IMR-90 (cell line): Measurements from ENCODE around the gene ADGRL1.

Experiments
- BHLHE40 ChIP-seq: fragments of 150-350 bp; IDR thresholded peaks from 2 replicates; pipeline ENCODE4 v1.6.1; 2016; ENCODE audit warnings: mild to moderate bottlenecking, low read depth, low read length
- CEBPB ChIP-seq: IDR thresholded peaks from 2 replicates; pipeline ENCODE4 v1.6.1; 2012; ENCODE audit warnings: low read depth, low read length, improper control_type of control experiment
- CTCF ChIP-seq: conservative IDR thresholded peaks from 2 replicates; pipeline ENCODE4 v1.5.1; 2012; ENCODE audit warnings: mild to moderate bottlenecking, low read depth, low read length, improper control_type of control experiment
- ELK1 ChIP-seq: fragments of 150-350 bp; IDR thresholded peaks from 2 replicates; pipeline ENCODE4 v1.6.1; 2016; ENCODE audit warnings: low read depth, mild to moderate bottlenecking, low read length, moderate library complexity, borderline replicate concordance
- FOS ChIP-seq: fragments of 150-350 bp; IDR thresholded peaks from 2 replicates; pipeline ENCODE4 v1.6.1; 2016; ENCODE audit warnings: low read depth, low read length
- MAFK ChIP-seq: IDR thresholded peaks from 2 replicates; pipeline ENCODE4 v1.6.1; 2012; ENCODE audit warnings: low read depth, low read length, improper control_type of control experiment
- MAZ ChIP-seq: IDR thresholded peaks from 2 replicates; pipeline ENCODE4 v1.6.1; 2012; ENCODE audit warnings: low read depth, mild to moderate bottlenecking, low read length, improper control_type of control experiment, moderate library complexity, borderline replicate concordance
- MXI1 ChIP-seq: IDR thresholded peaks from 2 replicates; pipeline ENCODE4 v1.6.1; 2012; ENCODE audit warnings: low read depth, mild to moderate bottlenecking, low read length, moderate library complexity, borderline replicate concordance
- POLR2A ChIP-seq: IDR thresholded peaks from 2 replicates; pipeline ENCODE4 v1.6.1; 2012; ENCODE audit warnings: mild to moderate bottlenecking, low read depth, low read length
- RAD21 ChIP-seq: IDR thresholded peaks from 2 replicates; pipeline ENCODE4 v1.6.1; 2012; ENCODE audit warnings: low read length, improper control_type of control experiment
- RCOR1 ChIP-seq: IDR thresholded peaks from 2 replicates; pipeline ENCODE4 v1.6.1; 2012; ENCODE audit warnings: mild to moderate bottlenecking, low read length, improper control_type of control experiment; ENCODE audit not compliant: insufficient replicate concordance
- RFX5 ChIP-seq: IDR thresholded peaks from 2 replicates; pipeline ENCODE4 v1.8.0; 2012; ENCODE audit warnings: low read depth, mild to moderate bottlenecking, low read length, moderate library complexity
- SMC3 ChIP-seq: fragments of 150-350 bp; IDR thresholded peaks from 2 replicates; pipeline ENCODE4 v1.6.1; 2016; ENCODE audit warnings: low read depth, mild to moderate bottlenecking, antibody characterized with exemption, low read length, moderate library complexity
- USF2 ChIP-seq: fragments of 150-350 bp; IDR thresholded peaks from 2 replicates; pipeline ENCODE4 v1.6.1; 2017; ENCODE audit warnings: mild to moderate bottlenecking, antibody characterized with exemption, low read length, low read depth

GRCh38 chr19:14116525-14116917 lies 89.4 kb downstream of the ADGRL1 start:
- no peak for TF ChIP-seq SMC3
- no peak for TF ChIP-seq POLR2A
- no peak for TF ChIP-seq BHLHE40
- TF ChIP-seq CTCF: no peak
- no peak for TF ChIP-seq RAD21
- no peak for TF ChIP-seq CEBPB
- no peak for TF ChIP-seq ELK1
- TF ChIP-seq MXI1: no peak
- TF ChIP-seq MAFK: no peak
- TF ChIP-seq MAZ: no peak
- no peak for TF ChIP-seq RFX5
- TF ChIP-seq RCOR1: no peak
- TF ChIP-seq USF2: no peak
- TF ChIP-seq FOS: no peak
